GM23338 (cell line): Measurements from ENCODE around the gene SPRY4.
"Not testable (repeated sequence)": the region's sequence is repeated elsewhere in the genome, so short reads cannot be mapped to it uniquely, and the experiment has no call there.

Source experiments
- CTCF ChIP-seq, 2 experiments: fragments of 200-600 bp in 1 of 2; sonication (generic) in 1 of 2; conservative IDR thresholded peaks; 2 replicates each; pipeline versions ENCODE4 v1.5.1 to v1.6.1; 2016 to 2017; ENCODE audit warnings: antibody characterized with exemption in 2 of 2, low read depth in 2 of 2, mild to moderate bottlenecking in 2 of 2, moderate library complexity in 1 of 2
- EZH2 ChIP-seq: fragments of 200-600 bp; sonication (generic); IDR thresholded peaks from one replicate; pipeline ENCODE4 v1.8.0; 2017; ENCODE audit warnings: antibody characterized with exemption, mild to moderate bottlenecking, low read depth; ENCODE audit not compliant: unreplicated experiment
- POLR2AphosphoS5 ChIP-seq: IDR thresholded peaks from 2 replicates; pipeline ENCODE4 v1.6.1; 2016; ENCODE audit warnings: antibody characterized with exemption, low read depth
- REST ChIP-seq: IDR thresholded peaks from one replicate; pipeline ENCODE4 v1.6.1; 2018; ENCODE audit warnings: antibody characterized with exemption; ENCODE audit not compliant: unreplicated experiment
- STAT1 ChIP-seq: IDR thresholded peaks from one replicate; pipeline ENCODE4 v1.6.1; 2016; ENCODE audit warnings: antibody characterized with exemption; ENCODE audit not compliant: unreplicated experiment

GRCh38 chr5:142264084-142264483 is 60.7 kb downstream of the SPRY4 start:
- not testable (repeated sequence) for TF ChIP-seq STAT1; CTCF (conservative IDR thresholded peaks at IDR 0.05; ENCODE audit: low read depth in 2 of 2); EZH2; REST; POLR2AphosphoS5
